Stimulated activated CD4-positive, alpha-beta T cell treated with anti-CD3 and anti-CD28 coated beads, Interleukin-1b, Interleukin-23, amount 100 ng/mL, for 4 hours (primary cell): ENCODE measurements around the gene BNIP3.

Experiments used
- DNase-seq, 2 donors: peaks; one replicate each; pipeline ENCODE4 v3.0.0-alpha.2; 2020; ENCODE audit warnings: low read depth in 2 of 2

The BNIP3 gene

DNA sequence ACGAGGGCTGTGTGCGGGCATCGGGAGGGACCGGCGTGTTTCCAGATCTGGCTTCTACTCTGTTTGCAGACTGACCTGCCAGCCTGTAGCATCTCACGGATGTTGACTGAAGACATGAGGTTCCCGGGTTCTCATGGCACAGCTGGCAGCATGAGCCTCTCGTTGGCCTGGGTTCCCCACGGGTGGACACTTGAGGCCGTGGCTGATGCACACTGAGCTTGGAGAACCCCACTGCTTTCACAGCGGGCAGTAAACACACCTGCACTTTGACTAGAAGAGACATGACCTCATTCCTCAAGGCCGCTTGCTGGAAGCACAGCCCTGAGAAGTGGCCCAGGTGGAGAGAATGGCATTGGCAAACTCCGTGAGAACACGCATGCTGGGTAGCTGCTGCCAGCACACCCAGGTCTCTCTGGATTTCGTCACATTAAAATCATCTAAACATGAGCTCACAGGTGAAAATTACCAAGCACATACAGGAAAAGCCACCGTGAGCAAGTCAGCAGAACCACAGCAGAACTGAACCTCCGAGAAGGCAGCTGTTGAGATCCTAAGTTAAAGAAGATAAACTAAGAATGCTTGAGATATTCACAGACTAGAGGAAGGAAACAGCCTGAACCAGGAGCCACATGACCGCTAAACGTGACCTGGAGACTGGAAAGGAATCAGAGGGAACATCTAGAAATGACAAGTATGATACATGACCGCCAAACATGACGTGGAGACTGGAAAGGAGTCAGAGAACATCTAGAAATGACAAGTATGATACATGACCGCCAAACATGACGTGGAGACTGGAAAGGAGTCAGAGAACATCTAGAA is 32.5 kb downstream of the BNIP3 start:
- DNase-seq, result no peak

GRCh38 chr10:131948501-131948900 is 33.2 kb downstream of the BNIP3 start:
- no peak for DNase-seq

DNA sequence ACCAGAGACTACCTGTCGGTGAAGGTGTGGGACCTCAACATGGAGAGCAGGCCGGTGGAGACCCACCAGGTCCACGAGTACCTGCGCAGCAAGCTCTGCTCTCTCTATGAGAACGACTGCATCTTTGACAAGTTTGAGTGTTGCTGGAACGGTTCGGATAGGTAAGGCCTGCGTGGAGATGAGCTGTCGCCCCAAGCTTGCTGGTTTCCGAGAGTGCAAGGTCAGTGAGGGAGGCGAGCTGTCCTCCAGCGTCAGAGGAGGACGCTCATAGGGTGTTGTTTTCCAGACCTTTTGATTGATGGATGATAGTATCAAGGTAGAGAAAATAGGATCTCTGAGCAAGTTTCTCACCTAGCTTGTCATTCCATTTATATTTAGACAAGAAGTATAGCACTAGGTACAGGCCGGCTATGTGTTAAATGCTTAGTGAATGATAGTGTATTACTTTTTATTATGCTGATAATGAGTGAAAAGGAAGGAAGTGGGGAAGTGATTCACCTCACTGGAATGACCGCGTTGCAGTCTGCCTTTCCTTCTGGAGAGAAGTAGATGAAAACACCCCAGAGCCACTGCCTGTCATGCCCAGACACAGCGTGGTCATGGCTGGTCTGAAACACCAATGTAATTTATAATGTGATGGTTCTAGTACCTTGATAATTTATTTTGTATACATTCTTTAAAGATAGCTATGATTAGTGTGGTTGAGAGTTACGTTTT is 33.9 kb downstream of the BNIP3 start:
- no peak for DNase-seq

GRCh38 chr10:131946880-131947279 is 34.8 kb downstream of the BNIP3 start:
- no peak for DNase-seq

DNA sequence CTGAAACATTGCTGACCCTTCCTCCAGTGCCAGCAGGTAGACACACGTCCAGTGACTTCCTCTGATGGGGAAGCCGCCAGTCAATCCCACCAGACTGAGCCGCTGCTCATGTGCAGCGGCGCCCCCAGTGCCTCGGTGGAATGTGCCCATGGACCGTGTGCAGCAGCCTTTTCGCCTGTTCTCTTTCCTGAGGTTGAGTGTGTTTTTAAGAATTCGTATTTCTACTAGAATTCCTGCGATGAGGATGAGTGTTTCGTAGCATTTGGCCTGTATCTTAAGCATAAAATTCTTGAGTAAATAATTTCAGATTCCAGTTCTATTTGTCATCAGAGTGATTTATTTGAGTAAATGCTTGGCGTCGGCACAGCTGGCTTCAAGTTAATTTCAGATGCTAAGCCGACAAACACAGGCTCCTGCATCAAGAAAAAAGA is 35.4 kb downstream of the BNIP3 start:
- no peak for DNase-seq

GRCh38 chr10:131944976-131945695 is 36.6 kb downstream of the BNIP3 start:
- no peak for DNase-seq

- DNase-seq, result no peak
Observed at GRCh38 chr10:131944412-131944811, 37.3 kb downstream of the BNIP3 start.

GRCh38 chr10:131943021-131943814 is 38.5 kb downstream of the BNIP3 start:
- DNase-seq, result no peak

DNA sequence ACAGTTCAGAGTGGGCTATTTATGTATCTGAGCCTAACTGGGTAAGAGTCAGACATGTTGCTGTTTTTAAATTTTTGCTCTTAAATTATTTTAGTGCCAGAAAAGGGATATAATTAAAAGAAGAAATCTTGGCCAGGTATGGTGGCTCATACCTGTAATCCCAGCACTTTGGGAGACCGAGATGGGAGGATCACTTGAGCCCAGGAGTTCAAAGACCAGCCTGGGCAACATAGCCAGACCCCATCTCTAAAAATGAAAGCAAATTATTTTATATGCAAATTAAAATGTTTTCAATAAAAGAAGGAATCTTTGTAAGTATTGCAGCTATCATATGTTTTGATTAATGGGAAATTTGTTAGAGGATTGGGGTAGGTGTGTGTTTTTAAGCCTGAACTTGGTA is 39.3 kb downstream of the BNIP3 start:
- DNase-seq, result no peak

DNA sequence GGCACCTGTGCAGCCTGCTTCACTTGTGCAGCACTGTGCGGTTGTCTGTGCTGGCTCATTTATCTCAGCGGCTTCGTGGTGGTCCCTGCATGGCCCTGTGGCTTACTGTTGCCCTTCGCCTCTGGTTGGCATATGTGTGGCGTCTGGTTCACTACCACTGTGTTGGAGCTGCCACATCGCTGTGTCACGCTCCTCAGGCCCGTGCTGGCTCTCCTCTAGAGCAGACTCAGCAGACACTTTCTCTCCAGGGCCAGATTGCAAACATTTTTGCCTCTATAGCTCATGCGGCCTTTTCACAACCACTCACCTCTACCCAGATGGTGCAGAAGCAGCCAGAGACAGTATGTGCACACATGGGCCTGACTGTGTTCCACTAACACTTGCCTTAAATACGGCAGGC is 43.0 kb downstream of the BNIP3 start:
- no peak for DNase-seq

GRCh38 chr10:131937836-131938235 is 43.9 kb downstream of the BNIP3 start:
- no peak for DNase-seq

- no peak for DNase-seq
Observed at GRCh38 chr10:131936736-131937135, 45.0 kb downstream of the BNIP3 start.

GRCh38 chr10:131936294-131936693 is 45.4 kb downstream of the BNIP3 start:
- DNase-seq, result no peak

DNA sequence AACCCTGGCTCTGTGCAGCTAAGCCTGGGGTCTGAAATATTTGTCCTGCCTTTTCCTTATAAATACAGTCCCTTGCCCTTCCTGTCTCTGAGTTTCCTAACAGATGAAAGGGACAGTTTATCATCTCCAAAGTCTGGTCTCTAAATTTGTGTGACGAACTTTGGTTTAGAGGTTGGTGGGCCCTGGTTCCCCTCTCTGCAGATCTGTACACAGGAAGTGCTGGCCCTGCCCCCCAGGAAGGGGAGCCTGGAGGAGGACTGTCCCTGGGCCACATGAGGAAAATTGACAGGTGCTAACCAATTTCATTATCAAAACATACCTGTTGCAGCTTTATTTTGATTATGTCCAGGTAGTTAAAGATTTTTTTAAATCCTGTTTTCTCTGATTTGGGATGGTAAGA is 46.5 kb downstream of the BNIP3 start:
- no peak for DNase-seq

- DNase-seq, result no peak
Observed at GRCh38 chr10:131934769-131935168, 47.0 kb downstream of the BNIP3 start.

- no peak for DNase-seq
Observed at GRCh38 chr10:131933696-131934086, 48.0 kb downstream of the BNIP3 start.

GRCh38 chr10:131933016-131933695 is 48.6 kb downstream of the BNIP3 start:
- no peak for DNase-seq

- no peak for DNase-seq
Observed at GRCh38 chr10:131931981-131932380, 49.7 kb downstream of the BNIP3 start.

DNA sequence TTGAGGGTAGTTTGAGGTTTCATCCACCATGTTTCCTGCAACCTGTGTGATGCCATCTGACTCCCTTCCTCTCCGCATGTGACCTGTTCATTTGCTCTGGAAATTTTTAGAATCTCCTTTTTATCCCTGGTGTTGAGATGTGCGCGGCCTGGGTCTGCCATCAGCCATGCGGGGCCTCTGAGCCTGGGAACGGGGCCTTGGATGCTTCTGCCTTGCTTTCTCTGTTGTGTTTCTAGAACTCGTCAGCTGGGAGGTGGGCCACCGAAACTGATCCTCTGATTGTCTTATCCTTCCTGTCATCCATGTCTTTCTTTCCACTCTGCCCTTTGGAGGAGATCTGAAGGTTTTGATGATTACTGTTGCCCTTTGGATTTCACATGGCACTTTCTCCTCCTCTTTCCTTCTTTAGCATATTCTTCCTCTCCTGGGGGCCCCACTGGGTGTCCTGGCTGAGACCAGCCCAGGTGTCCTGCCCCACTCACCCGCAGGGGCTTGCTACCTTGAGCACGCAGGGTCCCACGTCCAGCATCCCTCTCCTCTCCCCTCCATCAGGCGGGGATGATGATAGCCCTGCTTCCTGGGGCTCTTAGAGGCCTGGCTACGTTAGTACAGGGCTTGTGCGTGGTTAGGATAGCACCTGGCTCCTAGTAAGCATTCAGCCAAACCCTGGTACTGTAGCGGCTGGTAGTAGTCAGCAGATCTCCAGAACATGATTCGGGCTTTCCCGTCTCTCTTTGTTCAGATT is 51.0 kb downstream of the BNIP3 start:
- DNase-seq, result no peak

GRCh38 chr10:131930150-131930549 is 51.6 kb downstream of the BNIP3 start:
- no peak for DNase-seq
